HG03103 (cell line): ENCODE data around the gene CREBZF.

ENCODE experiments used
- ATAC-seq: cut with Tn5 transposase; IDR thresholded peaks from one replicate; pipeline ENCODE4 v1.9.1; 2021; ENCODE audit warnings: low read depth; ENCODE audit not compliant: unreplicated experiment

The CREBZF gene

GRCh38 chr11:85664615-85665481 is at the start of gene CREBZF:
Gene CREBZF, minus strand, starts transcription at chr11:85665129. Its CDS starts 254 bp downstream, at chr11:85664875.
- peak; percentile 90 for ATAC-seq

GRCh38 chr11:85712953-85713352 is 48.0 kb upstream of the CREBZF start:
- no peak for ATAC-seq

GRCh38 chr11:85710917-85711316 is 46.0 kb upstream of the CREBZF start:
- ATAC-seq = no peak

GRCh38 chr11:85709941-85710702 is 45.2 kb upstream of the CREBZF start:
- ATAC-seq = no peak

- ATAC-seq = no peak
Measured at GRCh38 chr11:85705800-85706199, 40.9 kb upstream of the CREBZF start.

GRCh38 chr11:85704967-85705366 is 40.0 kb upstream of the CREBZF start:
- no peak for ATAC-seq

GRCh38 chr11:85699957-85700741 is 35.2 kb upstream of the CREBZF start:
- peak; percentile 55 for ATAC-seq

GRCh38 chr11:85698195-85698594 is 33.3 kb upstream of the CREBZF start:
- no peak for ATAC-seq

GRCh38 chr11:85697747-85698146 is 32.8 kb upstream of the CREBZF start:
- no peak for ATAC-seq

- no peak for ATAC-seq
Measured at GRCh38 chr11:85695546-85695945, 30.6 kb upstream of the CREBZF start.

- no peak for ATAC-seq
Measured at GRCh38 chr11:85694385-85694980, 29.6 kb upstream of the CREBZF start.

- no peak for ATAC-seq
Measured at GRCh38 chr11:85685820-85686459, 21.0 kb upstream of the CREBZF start, which contains the start of gene CCDC89. Gene CCDC89, minus strand, starts transcription at chr11:85686195. Its CDS starts 65 bp downstream, at chr11:85686130.

GRCh38 chr11:85685125-85685819 is 20.3 kb upstream of the CREBZF start:
- ATAC-seq = no peak

GRCh38 chr11:85682330-85683305 is 17.7 kb upstream of the CREBZF start:
- ATAC-seq = peak; percentile 74

GRCh38 chr11:85680897-85681296 is 16.0 kb upstream of the CREBZF start:
- ATAC-seq = no peak

- no peak for ATAC-seq
Measured at GRCh38 chr11:85679576-85679975, 14.6 kb upstream of the CREBZF start.

- no peak for ATAC-seq
Measured at GRCh38 chr11:85673393-85673792, 8.5 kb upstream of the CREBZF start.
